RWPE2 (cell line): ENCODE data around the gene RSPH1.

Experiments used
- ATAC-seq: fragments of 200-7000 bp; cut with Tn5 transposase; 3 replicates; pipeline ENCODE4 v1.9.1; 2021; ENCODE audit warnings: low read depth
- DNase-seq: peaks from one replicate; pipeline ENCODE4 v3.0.0-alpha.2; 2020; ENCODE audit warnings: low spot score
- H3K27ac ChIP-seq: fragments of 450-650 bp; 2 replicates; pipeline ENCODE4 v1.5.1; 2017; ENCODE audit warnings: mild to moderate bottlenecking; ENCODE audit not compliant: poor library complexity, severe bottlenecking
- H3K27me3 ChIP-seq: fragments of 250-450 bp; sonication (Bioruptor Pico); 2 replicates; pipeline ENCODE4 v1.5.1; 2021; ENCODE audit warnings: mild to moderate bottlenecking, moderate library complexity; ENCODE audit not compliant: insufficient read depth, poor library complexity, severe bottlenecking
- H3K36me3 ChIP-seq: fragments of 250-450 bp; sonication (Bioruptor Pico); 2 replicates; pipeline ENCODE4 v1.5.1; 2020; ENCODE audit warnings: low read depth, mild to moderate bottlenecking, moderate library complexity
- H3K4me1 ChIP-seq: fragments of 250-450 bp; sonication (Bioruptor Pico); 2 replicates; pipeline ENCODE4 v1.5.1; 2021; ENCODE audit warnings: mild to moderate bottlenecking, moderate library complexity; ENCODE audit not compliant: insufficient read depth, poor library complexity, severe bottlenecking
- H3K4me3 ChIP-seq: fragments of 250-450 bp; sonication (Bioruptor Pico); 2 replicates; pipeline ENCODE4 v1.5.1; 2021; ENCODE audit warnings: mild to moderate bottlenecking, moderate library complexity; ENCODE audit not compliant: severe bottlenecking
- H3K9me3 ChIP-seq: fragments of 250-450 bp; sonication (Bioruptor Pico); 2 replicates; pipeline ENCODE4 v1.5.1; 2021; ENCODE audit warnings: mild to moderate bottlenecking, moderate library complexity; ENCODE audit not compliant: severe bottlenecking
- TF ChIP-seq, protein P1 (sequence below): fragments of 450-650 bp; IDR thresholded peaks from one replicate; pipeline ENCODE4 v1.5.1; 2017; ENCODE audit warnings: mild to moderate bottlenecking, moderate library complexity; ENCODE audit not compliant: poor library complexity, severe bottlenecking

RSPH1 gene

DNA sequence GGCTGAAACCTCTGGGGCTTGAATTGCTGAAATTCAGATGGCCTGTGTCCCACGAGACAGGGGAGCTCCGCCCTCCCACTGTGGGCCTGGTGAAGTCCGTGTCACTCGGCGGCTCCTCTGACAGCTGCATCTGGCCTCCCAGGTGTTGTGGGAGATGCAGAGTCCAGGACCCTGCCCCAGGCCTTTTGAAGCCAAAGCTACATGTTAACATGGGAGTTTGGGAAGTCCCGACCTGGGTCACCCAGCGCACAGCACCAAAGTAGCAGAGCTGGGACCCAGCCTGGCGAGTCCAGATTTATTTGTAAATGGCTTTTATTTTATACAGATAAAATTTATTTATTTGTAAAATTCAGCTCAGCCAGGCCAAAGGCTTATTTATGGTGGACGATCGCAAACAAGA is 46.6 kb upstream of the RSPH1 start:
- Histone ChIP-seq H3K4me3 (no peak overlapping the region), H3K27me3 (no peaks in the 10 kb centered on the region), H3K36me3 (no peaks in the 10 kb centered on the region), H3K27ac (no peak overlapping the region), H3K9me3 (no peaks in the 10 kb centered on the region), H3K4me1 (no peaks in the 10 kb centered on the region)
- DNase-seq = no peak
- TF ChIP-seq, protein P1, sequence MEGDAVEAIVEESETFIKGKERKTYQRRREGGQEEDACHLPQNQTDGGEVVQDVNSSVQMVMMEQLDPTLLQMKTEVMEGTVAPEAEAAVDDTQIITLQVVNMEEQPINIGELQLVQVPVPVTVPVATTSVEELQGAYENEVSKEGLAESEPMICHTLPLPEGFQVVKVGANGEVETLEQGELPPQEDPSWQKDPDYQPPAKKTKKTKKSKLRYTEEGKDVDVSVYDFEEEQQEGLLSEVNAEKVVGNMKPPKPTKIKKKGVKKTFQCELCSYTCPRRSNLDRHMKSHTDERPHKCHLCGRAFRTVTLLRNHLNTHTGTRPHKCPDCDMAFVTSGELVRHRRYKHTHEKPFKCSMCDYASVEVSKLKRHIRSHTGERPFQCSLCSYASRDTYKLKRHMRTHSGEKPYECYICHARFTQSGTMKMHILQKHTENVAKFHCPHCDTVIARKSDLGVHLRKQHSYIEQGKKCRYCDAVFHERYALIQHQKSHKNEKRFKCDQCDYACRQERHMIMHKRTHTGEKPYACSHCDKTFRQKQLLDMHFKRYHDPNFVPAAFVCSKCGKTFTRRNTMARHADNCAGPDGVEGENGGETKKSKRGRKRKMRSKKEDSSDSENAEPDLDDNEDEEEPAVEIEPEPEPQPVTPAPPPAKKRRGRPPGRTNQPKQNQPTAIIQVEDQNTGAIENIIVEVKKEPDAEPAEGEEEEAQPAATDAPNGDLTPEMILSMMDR = no peak
- ATAC-seq = no peak

DNA sequence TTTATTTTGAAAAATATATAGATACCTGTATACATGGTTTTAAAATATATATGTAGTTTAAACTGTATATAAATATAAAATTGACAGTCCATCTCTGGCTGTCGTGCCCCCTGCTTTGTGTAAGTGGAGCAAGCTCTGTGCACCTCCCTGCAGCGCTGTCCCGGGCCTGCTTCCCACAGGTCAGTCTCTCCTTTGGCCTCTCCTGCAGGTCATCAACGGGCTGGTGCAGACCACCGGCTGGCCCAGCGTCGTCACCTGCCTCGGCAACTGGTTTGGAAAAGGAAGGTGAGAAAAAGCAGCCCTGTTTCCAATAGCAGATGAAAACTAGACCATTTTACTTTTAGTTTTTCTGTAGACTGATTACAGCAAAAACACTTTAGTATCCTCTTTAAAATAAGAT is 46.2 kb upstream of the RSPH1 start:
- no peak overlapping the region for H3K4me3 ChIP-seq
- no peaks in the 10 kb centered on the region for H3K9me3 ChIP-seq
- TF ChIP-seq, protein P1 = no peak
- no peaks in the 10 kb centered on the region for H3K27me3 ChIP-seq
- no peaks in the 10 kb centered on the region for H3K4me1 ChIP-seq
- no peaks in the 10 kb centered on the region for H3K36me3 ChIP-seq
- no peak overlapping the region for H3K27ac ChIP-seq
- ATAC-seq (no peak), DNase-seq (no peak)

DNA sequence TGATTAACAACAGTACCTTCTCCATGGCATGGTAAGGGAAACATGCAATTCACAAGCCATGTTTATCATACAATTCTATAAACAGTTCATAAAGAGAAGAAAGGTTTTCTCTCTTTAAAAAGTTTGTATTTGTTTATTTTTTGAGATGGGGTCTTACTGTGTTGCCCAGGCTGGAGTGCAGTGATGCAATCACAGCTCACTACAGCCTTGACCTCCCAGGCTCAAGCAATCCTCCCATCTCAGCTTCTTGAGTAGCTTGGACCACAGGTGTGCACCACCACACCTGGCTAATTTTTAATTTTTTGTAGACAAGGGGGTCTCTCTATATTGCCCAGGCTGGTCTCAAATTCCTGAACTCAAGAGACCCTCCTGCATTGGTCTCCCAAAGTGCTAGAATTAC is 45.6 kb upstream of the RSPH1 start:
- Histone ChIP-seq H3K36me3 (no peaks in the 10 kb centered on the region), H3K4me1 (no peaks in the 10 kb centered on the region), H3K27ac (no peak overlapping the region), H3K27me3 (no peaks in the 10 kb centered on the region), H3K9me3 (no peaks in the 10 kb centered on the region), H3K4me3 (no peak overlapping the region)
- DNase-seq = no peak
- TF ChIP-seq, protein P1 = no peak
- ATAC-seq = no peak

DNA sequence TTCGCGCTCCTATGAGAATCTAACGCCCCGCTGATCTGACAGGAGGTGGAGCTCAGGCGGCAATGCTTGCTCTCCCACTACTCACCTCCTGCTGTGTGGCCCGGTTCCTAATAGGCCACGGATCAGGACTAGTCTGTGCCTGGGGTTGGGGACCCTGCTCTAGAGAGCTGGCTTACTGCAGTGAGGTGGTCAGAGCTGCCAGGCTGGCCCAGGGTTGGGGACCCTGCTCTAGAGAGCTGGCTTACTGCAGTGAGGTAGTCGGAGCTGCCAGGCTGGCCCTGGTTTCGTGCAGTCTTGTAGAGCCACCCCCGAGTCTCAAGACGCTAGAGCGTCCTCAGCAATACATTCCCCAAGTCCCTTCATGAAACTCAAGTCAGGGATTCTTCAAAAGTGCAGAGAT is 45.1 kb upstream of the RSPH1 start:
- no peak for DNase-seq
- no peak for ATAC-seq
- H3K36me3 ChIP-seq = no peaks in the 10 kb centered on the region
- no peak overlapping the region for H3K4me3 ChIP-seq
- no peaks in the 10 kb centered on the region for H3K27me3 ChIP-seq
- no peaks in the 10 kb centered on the region for H3K4me1 ChIP-seq
- TF ChIP-seq, protein P1 = no peak
- H3K9me3 ChIP-seq = no peaks in the 10 kb centered on the region
- no peak overlapping the region for H3K27ac ChIP-seq

DNA sequence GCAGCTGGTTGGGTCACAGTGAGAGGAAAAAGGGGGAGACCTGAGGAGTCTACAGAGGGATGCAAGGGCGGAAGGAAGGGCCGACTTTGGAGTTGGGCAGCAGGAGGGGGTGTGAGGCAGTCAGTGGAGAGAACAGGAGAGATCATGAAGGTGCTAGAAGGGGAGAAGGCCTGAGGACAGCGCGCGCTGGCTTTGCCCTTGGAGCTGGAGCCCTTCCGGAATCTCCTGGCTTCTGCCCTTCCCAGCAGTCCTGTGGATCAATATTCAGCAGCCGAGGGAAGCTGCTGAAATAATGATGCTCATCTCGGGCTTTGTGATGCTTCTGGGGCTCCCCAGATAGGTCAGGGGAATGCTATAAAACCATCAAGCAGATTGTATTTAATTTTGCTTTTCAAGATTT is 44.4 kb upstream of the RSPH1 start:
- H3K4me1 ChIP-seq = no peaks in the 10 kb centered on the region
- no peaks in the 10 kb centered on the region for H3K9me3 ChIP-seq
- no peaks in the 10 kb centered on the region for H3K27me3 ChIP-seq
- TF ChIP-seq, protein P1 = no peak
- H3K4me3 ChIP-seq = no peak overlapping the region
- ATAC-seq = no peak
- no peak overlapping the region for H3K27ac ChIP-seq
- no peaks in the 10 kb centered on the region for H3K36me3 ChIP-seq
- no peak for DNase-seq
